Endometrial microvascular endothelial cells (primary cell): ENCODE results near the gene PBX1. TPM values are rescaled to one million over a fixed set of nuclear protein-coding genes. Genes with fewer than 3 reads are reported as not detected.

ENCODE experiments used
- in situ Hi-C: cut with HindIII; loops from 2 replicates; pipeline ENCODE4 v1.10.0; 2017; ENCODE audit warnings: low sequenced_read_pairs, low pct_unique_long_range_greater_than_20kb; ENCODE audit errors: inconsistent ontology term
- total RNA-seq: library from RNA; depleted of rRNA; stranded (reverse); fragments of >200 nt; gene quantifications from one replicate; pipeline ENCODE4 v1.2.3, GENCODE V29; 2015; ENCODE audit errors: inconsistent ontology term

PBX1 gene
- total RNA-seq, 1 donor from 2014 or later, result 3.1 TPM

DNA sequence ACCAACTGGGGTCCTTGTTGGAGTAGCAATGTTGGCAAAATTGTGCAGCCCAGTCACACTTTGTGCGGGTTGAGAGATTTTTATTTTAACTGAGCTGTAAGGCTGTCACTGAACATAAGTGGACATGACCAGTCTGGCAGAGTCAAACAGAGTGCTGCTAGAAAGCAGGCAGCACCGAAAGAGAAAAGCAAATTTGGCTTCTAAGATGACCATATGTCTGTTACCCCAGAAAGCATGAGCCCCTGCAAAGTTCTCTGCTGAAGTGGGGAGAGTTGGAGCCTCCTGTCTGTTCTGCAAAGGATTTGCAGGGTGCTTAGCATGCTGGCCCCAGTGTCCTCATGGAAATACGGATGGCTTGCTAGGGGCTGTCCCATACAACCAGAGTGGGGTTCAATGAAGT lies 220.4 kb downstream of the PBX1 start:
- in situ Hi-C loops, result no loop called here

DNA sequence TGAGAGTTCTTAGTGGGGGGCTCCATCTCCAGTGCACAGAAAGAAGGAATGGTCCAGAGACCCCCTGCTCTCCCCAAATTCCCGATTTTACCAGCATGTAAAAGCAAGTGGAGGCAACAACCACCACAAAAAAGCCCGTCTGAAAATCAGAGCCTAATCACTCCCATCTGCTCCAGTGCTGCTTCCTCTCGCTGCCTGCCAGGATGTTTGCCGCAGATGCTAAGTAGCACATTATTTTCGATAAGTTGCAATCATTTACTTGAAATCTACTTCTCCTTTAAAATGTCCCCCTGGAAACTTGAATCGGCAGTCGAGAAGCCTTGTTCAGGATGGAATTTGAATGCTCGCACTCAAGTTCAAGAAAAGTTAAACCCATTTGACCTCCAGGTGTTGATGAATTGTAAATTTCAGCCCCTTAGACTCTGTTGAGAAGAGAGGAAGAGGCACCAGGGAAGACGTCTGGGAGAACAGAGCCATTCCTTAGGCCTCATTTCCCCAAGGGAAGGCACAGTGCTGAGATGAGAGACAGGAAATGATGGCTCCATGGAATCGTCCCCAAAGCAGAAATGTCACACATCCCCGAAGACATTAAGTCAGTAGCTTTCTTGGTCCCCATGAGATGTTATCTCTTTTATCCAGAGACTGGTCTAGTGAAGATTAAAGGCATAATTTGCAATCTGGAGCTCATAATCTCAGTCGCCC lies 221.3 kb downstream of the PBX1 start:
- in situ Hi-C loops, result no loop called here

DNA sequence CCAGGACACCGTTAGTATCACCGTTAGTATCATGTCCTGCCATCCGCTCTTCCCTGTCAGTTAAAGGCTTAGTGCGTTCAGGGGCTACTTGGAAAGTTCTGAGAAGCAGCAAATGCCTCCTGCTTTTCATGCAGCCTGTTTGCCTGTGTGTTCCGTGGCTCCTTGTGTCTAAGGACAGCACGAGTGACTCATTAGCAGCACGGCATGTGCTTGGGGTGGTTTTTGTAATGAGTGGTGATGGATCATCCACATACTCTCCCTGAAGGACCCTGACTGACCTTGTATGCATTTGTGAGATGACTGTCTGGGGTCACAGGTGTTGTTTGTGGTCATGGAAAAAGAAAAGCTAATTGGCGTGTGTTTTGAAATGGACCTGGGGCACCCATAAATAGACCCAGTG lies 221.9 kb downstream of the PBX1 start:
- in situ Hi-C loops, result no loop called here

DNA sequence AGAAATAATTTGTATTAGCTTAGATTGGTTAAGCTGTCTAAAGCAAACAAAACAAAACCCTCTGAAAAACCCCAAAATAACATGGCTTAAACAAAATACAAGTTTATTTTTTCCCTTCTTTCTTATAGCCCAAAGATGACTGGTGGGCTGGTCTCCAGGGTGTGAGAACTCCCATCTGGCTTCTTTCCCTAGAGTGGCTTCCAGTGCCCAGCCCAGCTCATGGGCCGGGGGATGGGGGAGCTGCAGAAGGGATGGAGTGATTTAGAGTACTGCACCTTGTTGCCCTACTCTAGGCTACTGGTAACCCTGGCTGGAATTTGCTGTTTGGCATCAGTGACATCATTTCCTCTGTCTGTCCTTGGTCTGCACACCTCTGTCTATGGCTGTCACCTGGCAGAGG lies 223.0 kb downstream of the PBX1 start:
- in situ Hi-C loops, result no loop called here

DNA sequence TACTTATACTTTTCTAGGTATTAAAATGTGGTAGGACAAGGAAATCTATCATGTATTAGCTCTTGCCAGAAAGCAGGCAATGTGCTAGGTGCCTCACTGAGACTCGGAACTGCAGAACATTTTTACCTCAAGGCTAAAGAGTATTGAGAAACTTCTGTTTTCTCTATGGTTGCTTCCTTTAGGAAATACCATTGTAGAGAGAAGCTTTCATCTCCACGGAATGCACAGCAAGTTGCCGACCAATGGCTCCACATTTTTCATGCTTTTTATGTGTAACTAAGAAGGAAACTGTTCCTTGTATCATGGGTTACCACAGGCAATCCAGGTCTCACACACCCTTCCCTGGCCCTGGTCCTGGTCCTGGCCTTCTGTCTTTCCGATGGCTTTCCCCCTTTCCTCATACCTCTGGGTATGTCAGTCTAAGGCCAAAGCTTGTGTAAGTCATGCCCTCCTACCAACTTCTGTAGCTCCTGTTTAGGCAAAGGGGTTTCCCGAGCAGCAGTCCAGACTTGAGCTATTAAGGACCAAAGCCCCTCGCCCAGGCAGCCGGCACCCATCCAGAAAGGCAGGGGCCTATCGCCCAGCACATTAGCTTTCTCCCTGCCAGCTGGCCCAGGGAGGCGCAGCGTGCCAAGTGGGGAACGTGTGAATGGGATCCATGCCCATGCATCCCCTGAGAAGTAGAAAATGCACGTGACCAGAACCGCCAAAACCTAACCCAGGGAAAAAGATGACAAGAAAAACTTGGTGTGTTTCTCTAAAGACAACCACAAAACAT lies 225.0 kb downstream of the PBX1 start:
- in situ Hi-C loops, result no loop called here

DNA sequence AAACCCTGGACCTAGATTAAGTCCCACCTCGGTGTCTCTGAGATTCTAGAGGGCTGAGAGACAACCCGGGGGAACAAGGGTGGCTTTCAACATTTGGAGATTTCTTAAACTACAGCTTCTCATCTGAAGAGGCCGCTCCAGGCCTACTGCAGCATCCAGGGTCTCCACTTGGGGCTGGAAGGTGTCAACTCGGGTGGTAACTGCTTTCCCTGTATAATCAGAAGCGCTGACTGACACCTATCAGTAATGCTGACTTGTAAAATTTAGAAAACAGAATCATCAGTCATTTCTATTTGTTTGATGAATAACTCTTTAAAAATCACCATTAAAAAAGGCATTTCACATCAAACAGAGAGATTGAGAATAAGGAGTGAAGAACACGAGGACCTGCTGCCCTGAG lies 226.0 kb downstream of the PBX1 start:
- in situ Hi-C loops, result no loop called here

DNA sequence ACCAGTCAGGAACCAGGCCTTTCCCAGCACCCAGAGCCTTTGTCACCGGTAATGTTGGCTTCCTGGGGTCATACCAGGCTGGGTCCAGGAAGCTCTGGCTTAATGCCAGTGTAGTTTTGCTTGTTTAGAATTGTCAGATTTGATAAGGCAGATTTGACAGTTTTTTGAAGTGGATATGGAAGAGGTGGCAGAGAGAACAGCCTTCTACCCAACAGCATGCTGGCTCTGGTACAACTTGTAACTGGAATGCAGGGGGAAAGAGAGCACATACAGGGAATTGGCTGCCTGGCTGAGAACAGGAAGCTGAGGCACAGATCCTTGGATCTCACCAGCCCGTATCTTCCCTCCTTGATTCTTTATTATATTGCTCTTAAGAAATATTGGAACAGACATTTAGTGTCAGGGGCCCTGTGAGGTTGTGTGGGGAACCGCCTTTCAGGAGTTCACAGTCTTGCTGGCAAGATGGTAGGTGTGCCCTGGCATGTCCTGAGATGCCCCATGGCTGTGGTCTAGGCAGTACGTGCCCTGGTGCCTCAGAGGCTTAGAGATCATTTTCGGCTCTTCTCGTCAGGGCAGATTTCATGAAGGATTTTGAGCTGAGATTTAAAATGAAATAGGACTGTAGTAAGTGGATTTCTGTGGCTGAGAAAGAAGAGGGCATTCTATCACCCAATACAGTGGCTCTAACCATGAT lies 227.0 kb downstream of the PBX1 start:
- in situ Hi-C loops, result no loop called here

DNA sequence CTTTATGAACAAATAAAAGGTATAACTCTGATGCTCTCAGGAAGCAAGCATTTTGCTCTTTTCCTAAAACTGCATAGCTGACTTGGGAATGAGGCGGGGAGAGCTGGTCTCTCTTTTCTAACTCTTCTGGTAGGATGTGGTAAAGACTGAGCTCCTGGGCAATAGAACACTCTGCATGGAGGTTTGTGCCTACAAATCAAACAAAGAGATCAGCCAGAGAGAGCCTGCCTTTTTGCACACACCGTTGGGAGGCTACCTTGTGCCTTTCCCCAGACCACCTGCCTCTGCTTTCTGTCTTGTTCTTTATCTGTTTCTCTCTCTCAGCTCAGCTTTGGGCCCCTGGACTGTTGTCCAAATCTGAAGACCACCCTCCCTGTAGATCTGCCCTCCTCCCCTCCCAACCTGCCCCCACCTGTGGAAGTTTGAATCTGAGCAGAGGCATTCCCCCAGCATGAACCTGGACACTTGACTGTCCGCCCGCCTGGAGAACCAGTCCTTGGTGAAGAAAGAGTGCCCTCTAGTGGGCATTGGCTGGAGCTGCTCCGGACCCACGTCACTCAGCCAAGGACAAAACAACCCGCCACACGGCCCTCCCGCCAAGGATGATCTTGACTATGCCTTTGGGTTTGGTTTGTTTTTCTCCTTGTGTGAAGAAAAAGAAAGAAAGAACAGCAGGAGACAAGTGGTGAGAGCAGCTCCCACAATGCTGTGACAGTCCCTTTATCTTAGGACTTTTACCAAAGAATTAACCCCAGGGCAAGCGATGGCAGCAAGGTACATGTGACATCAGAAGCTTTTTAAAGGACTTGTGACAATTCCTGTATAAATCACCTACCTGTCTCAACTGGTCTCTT lies 228.2 kb downstream of the PBX1 start:
- in situ Hi-C loops, result no loop called here

DNA sequence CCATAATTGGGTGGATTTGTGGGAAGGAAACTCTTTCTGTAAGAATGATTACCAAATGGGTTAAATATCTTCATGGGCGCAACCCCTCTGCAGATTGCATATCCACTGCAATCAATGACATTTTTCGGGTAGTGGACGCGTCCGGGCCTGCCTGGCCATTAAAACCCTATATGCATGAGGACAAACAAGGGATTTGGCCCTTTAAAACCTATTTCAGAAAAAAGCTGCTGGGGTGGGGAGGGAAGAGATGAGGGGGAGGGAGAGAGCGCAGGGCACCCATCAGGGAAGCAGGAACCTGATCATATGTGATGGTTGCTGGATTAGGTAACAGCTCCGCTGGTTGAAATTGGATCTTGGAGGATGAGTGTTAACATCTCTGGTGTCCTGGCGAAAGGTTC lies 228.8 kb downstream of the PBX1 start:
- in situ Hi-C loops, result no loop called here

DNA sequence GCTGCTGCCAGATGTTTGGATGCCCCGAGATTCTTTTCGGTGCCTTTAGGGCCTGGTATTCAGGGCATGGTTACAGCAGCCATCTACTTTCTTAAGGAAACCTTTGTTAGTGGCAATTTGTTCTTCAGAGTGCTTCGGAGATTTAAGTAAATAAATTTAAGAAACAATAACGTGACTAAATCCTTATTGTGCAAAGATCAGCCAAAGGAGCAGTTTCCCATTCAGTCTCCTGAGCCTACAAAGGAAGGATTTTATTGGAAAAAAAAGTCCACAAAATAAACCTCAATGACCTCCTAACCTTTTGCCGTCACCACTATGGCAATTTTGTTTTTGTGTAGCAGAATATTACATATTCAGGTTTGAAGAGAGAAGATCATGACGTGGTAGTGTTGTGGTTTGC lies 231.1 kb downstream of the PBX1 start:
- in situ Hi-C loops, result no loop called here

DNA sequence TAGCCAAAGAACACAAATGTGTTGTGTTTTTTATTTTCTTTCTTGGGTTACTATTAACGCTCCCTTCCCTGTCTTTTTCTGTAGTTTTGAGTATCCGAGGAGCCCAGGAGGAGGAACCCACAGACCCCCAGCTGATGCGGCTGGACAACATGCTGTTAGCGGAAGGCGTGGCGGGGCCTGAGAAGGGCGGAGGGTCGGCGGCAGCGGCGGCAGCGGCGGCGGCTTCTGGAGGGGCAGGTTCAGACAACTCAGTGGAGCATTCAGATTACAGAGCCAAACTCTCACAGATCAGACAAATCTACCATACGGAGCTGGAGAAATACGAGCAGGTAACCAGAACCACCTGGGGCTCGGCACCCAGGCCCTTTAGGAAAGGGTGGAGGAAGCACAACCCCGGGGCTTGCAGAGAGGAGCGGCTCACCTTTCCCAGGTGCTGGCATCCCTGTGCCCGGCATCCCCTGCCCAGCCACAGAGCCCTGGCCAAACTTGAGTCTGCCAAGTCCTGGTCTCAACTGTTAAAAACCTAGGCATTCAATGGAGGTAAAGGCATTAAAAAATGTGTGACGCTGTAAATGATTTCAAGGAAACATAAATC lies 233.5 kb downstream of the PBX1 start:
- in situ Hi-C loops, result no loop called here

DNA sequence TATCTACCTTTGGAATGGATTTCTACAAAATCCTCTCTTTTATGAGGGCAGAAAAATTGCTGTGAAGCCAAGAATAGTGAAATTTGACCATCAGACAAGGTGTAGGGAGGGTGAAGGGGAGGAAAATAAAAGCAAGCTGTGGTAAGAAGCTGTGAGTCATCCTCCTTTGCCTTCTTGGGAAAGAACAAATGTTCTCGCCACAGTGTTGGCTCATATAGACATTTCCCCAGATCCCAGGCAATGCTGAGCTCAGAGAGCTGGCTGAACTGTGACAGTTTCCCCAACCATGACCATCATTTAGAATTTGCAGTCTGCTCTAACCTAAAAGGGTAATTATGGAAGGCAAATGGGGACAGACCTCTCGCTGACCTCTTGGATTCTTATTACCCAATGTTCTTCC lies 235.4 kb downstream of the PBX1 start:
- in situ Hi-C loops, result no loop called here

DNA sequence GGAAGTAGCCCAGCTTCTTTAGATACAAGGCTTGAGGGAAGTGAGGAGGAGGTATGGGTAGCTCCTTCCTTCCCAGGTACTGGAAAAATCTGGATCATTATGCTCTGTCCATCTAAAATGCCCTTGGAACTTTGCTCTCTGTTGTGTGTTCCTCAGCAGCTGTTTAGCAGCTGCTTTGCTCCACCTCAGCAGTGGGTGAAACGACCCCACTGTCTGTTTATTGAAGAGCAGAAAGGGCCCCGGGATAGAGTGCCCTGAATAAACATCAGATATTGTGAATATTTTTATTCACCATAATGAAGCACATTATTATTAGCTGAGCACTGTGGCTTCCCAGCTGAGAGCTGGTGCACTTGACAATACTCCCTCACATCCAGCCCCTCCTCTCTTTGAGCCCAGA lies 237.9 kb downstream of the PBX1 start:
- in situ Hi-C loops, result no loop called here

DNA sequence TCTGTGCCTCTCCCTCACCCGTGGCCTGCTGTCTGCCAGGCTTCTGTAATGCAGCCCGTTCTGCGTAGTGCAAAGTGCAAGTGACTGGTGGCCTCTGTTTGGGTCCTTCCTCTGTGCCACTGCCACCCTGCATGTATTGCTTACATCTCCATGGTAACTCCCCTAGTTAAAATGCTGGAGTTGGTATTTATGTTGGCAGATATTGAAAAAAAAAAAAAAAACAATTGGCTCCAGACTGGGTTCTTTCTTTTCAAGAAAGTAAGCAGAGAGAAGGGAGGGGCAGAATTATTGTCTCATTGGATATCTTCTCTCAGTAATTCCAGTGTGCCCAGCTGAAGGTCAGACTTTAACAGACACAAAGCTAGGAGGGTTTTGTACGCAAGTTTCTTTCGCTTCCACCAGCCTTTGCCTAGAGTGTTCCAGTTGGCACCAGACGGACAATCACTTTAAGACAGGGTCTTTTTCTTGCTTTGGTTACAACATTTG lies 242.3 kb downstream of the PBX1 start:
- in situ Hi-C loops, result no loop called here

DNA sequence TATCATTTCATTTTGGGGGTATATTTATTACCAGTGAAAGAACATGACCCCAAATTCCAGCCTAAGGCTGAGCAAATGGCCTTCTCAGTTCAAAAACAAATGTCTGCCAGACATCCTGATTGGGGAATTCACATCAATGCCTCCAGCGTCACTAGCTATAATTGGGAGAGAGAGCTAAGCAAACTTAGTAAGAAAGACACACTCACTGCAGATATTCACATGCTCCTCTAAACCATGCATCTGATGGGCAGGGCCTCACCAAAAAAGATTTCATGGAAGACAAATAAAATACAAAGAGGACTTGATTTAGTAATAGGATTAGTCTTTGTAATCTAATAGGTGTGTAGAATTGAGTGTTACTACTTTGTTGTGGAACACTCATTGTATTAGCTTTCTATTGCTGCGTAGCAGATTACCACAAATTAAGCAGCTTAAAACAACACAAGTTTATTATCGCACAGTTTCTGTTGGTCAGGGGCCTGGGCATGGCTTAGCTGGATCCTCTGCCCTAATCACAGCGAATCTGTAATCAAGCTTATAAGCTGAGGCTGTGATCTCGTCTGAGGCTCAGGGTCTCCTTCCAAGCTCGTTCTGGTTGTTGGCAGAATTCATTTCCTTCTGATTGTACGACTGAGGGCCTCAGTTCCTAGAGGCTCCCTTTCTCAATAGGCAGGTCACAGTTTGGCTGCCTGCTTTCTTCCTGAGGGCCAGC lies 243.0 kb downstream of the PBX1 start:
- in situ Hi-C loops, result no loop called here

DNA sequence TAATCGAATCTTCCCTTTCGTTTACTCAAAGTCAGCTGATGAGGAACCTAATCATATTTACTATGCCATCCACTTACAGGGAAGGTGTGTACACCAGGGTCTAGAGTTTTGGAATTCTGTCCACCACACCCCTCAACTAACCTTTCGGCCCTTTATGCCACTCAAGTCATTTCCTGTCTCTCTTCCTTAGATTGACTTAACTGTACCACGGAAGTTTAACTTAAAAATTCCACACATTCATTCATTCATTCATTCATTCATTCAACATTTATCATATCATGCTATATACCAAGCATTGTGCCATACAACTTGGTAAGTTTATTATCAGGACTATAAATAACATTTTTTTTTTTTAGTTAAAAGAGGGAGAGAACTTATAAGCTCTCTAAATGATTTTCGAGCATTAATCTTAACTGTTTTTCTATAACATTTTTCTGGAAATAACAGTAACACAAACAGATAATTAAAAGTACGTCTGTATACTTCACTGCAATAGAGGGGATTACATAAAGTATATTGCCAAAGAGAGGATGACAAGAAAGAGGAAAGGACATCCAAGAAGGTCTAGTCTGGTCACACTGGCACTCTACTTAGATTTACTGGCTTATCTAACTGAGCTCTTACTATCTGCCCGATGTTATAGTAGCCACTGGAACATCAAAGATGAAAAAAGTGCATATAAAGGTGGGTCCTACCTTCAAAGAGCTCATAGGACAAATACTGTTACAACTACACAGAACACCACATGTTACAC lies 243.7 kb downstream of the PBX1 start:
- in situ Hi-C loops, result no loop called here

DNA sequence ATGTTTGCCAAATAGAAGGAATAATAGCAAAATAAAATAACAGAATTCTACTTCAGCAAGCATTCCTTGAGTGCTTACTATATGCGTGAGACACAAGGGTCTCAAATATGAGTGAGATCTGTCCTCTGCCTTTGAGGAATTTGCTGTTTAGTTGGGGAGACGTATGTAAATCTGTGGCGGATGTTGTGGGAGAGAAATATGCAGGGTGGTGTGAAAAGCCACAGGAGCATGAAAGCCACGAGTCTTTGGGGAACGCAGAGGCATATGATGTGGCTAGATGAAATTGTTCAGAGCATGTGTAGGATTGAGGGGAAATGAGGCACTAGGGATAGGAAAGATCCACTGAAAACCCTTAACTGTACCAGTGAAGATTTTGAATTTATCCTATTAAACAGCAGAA lies 244.4 kb downstream of the PBX1 start:
- in situ Hi-C loops, result no loop called here
